ENCODE data around the gene CLCN7.

The CLCN7 gene

GRCh38 chr16:1429012-1429411 is 45.8 kb downstream of the CLCN7 start:
- DNase-seq: no peak

GRCh38 chr16:1428511-1428910 is 46.3 kb downstream of the CLCN7 start:
- DNase-seq: no peak

- no peak for DNase-seq
These were observed 47.1 kb downstream of the CLCN7 start for GRCh38 chr16:1427473-1428461.

GRCh38 chr16:1426734-1427471 is 47.9 kb downstream of the CLCN7 start:
- peak; percentile 86 for DNase-seq

- DNase-seq: no peak
These were observed 49.0 kb downstream of the CLCN7 start for GRCh38 chr16:1425616-1426370.

GRCh38 chr16:1424028-1424427 is 50.8 kb downstream of the CLCN7 start:
- no peak for DNase-seq

GRCh38 chr16:1422076-1422475 is 52.8 kb downstream of the CLCN7 start:
- DNase-seq: no peak

- no peak for DNase-seq
These were observed 54.7 kb downstream of the CLCN7 start for GRCh38 chr16:1420111-1420539.

- no peak for DNase-seq
These were observed 58.3 kb downstream of the CLCN7 start for GRCh38 chr16:1416521-1416941.

GRCh38 chr16:1414532-1415260 is 60.1 kb downstream of the CLCN7 start, which contains the start of gene UNKL:
UNKL (minus strand) TSS chr16:1414704; CDS start chr16:1414691, 13 bp downstream.
- peak; percentile 52 for DNase-seq

GRCh38 chr16:1413684-1414531 is 60.9 kb downstream of the CLCN7 start:
- no peak for DNase-seq

GRCh38 chr16:1412847-1413246 is 62.0 kb downstream of the CLCN7 start:
- no peak for DNase-seq

GRCh38 chr16:1408171-1408837 is 66.5 kb downstream of the CLCN7 start:
- DNase-seq: peak; percentile 79

GRCh38 chr16:1407753-1408152 is 67.1 kb downstream of the CLCN7 start:
- DNase-seq: no peak

- DNase-seq: no peak
These were observed 71.1 kb downstream of the CLCN7 start for GRCh38 chr16:1403733-1404132.

- DNase-seq: no peak
These were observed 71.8 kb downstream of the CLCN7 start for GRCh38 chr16:1403036-1403435.

- no peak for DNase-seq
These were observed 73.1 kb downstream of the CLCN7 start for GRCh38 chr16:1401758-1402154.

GRCh38 chr16:1401061-1401757 is 73.6 kb downstream of the CLCN7 start:
- no peak for DNase-seq

- no peak for DNase-seq
These were observed 75.8 kb downstream of the CLCN7 start for GRCh38 chr16:1398826-1399581.

Data from NCI-H1092 (cell line).